ENCODE measurements around the gene KDELR1.

Gene KDELR1

DNA sequence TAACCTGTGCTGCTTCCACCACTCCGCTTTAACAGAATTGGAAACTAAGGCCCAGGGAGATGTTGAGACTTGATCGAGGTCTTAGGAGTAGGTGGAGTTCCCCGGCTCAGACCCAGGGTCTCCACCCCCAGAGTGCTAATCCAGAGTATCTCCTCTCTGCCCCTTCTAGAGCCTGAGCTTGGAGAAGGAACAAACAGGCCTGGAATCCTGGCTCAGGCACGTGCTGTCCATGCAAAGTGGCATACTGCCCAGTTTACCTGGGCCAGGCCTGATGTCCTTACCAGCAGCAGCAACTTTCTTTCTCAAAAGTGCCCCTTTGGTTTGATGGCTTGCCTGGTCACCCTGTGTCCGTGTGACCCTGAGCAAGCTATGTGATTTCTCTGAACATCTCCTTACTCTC is 23.5 kb downstream of the KDELR1 start:
- DNase-seq = no peak

- no peak for DNase-seq
These were observed 25.7 kb downstream of the KDELR1 start for GRCh38 chr19:48365602-48366001.

GRCh38 chr19:48364598-48365348 is 26.6 kb downstream of the KDELR1 start:
- DNase-seq = no peak

- peak; percentile 98 for DNase-seq
These were observed 27.3 kb downstream of the KDELR1 start, which contains the start of the genes SYNGR4 and TMEM143 for GRCh38 chr19:48363810-48364597. TSS of gene SYNGR4 (plus strand) at chr19:48364367. CDS start at chr19:48365843, 1,476 bp downstream. TSS of gene TMEM143 (minus strand) at chr19:48363940. CDS start at chr19:48363920, 20 bp downstream.

GRCh38 chr19:48363500-48363809 is 27.9 kb downstream of the KDELR1 start:
- DNase-seq = no peak

DNA sequence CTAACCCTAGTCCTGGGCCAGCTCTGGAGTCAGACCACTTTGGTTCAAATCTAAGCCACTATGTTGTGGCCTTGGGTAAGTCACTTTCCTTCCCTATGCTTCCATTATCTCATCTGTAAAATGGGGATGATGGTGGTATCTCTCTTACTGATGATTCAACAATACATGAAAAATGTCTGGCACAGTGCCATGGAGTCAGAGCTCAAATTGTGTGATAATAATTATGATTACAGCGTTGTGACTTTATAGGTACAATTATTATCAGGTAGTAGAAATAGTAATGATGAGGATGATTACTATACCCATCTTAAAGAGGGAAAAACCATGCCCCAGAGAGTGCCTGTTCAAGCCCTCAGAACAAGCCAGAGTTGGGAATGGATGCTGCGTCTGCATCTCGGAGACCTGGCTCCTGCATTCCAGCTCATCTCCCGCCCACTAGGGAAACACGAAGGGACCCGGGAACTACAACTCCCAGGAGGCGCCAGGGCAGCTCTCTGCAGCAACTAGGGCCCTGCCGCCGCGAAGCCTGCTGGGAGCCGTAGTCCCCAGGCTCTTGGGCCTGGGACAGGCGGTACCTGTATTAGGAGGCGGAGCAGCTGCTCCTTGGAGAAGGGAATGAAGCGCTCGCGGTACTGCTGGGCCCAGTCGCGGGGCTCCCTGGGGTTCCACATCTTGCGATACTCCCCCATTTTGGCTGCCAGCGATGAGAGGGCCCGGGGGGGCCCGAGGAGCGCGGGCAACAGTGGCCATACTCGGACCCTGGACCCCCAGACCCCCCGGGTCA is 28.4 kb downstream of the KDELR1 start:
- DNase-seq = peak; percentile 85

DNA sequence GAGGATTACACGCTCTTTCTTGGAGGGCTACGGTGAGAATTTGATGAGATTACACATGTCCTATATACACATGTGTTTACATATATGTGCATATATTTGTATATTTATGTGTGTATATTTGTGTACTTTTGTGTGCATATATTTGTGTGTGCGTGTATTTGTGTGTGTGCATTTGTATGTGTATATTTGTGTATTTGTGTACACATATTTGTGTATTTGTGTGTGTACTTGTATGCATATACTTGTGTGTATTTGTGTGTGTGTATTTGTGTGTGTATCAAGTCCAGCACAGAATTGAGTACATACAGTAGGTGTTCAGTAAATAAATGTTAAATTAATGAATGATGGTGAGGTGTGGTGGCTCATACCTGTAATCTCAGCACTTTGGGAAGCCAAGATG is 29.4 kb downstream of the KDELR1 start:
- no peak for DNase-seq

DNA sequence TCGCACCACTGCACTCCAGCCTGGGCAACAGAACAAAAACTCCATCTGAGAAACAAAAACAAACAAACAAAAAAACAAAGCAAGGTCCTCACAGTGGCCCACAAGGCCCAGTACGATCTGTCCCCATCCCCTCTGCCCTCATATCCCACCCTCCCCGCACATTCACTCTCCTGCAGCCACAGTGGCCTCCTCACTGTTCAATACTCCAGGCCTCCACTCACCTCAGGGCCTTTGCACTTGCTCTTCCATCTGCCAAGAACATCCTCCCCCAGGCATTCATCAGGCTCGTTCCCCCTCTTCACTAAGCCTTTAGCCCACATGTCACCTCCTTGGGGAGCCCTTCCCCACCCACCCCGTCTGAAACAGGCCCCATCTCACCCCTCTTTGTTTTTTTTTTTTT is 32.2 kb downstream of the KDELR1 start:
- no peak for DNase-seq

DNA sequence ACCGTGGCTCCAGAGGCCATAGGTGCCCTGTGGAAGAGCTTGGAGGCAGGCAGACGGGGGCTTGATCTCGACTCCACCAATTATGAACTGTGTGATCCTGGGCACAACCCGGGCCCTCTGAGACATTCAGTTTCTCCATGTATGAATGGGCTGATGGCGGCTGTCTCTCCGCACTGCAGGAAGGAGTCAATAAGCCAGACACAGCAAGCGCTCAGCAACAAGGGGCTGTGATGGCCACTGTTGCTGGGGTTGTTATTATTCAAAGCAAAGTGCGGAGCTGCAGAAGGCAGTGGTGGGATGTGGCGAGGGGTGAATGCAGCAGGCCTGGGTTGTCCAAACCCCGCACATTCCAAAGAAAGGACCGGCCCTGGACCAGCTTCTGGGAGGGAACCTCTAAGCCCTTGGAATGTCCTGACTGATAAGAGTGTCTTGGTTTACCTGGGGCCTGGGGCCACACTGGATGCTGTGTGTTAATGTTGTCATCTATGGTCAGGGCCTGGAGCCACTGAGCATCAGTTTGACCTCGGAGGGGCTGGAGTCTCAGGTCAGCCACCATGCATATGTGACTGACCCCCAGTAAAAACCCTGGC is 35.9 kb downstream of the KDELR1 start:
- DNase-seq = no peak

DNA sequence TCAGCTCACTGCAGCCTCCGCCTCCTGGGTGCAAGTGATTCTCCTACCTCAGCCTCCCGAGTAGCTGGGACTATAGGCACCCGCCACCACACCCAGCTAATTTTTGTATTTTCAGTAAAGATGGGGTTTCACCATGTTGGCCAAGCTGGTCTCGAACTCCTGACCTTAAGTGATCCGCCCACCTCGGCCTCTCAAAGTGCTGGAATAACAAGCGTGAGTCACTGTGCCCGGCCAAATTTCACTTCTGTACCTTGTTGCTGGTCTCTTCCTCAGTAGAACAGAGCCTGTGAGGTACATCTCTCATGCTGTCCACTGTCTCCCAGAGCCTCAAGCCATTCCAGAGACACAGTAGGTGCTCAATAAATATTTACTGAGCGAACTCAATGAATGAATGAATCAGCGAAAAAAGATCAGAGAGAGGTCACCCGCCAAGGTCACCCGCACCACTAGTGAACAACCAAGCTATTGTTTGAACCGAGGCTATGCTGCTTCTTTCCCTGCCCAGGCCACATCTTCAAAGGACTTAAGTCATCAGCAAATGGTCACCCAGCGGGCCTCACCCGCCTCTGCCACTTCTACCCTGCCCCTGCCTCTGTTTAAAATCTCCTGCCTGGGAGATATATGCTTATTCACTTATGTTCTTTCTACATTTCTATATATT is 36.9 kb downstream of the KDELR1 start:
- DNase-seq = no peak

- DNase-seq = no peak
These were observed 37.7 kb downstream of the KDELR1 start for GRCh38 chr19:48353677-48354076.

DNA sequence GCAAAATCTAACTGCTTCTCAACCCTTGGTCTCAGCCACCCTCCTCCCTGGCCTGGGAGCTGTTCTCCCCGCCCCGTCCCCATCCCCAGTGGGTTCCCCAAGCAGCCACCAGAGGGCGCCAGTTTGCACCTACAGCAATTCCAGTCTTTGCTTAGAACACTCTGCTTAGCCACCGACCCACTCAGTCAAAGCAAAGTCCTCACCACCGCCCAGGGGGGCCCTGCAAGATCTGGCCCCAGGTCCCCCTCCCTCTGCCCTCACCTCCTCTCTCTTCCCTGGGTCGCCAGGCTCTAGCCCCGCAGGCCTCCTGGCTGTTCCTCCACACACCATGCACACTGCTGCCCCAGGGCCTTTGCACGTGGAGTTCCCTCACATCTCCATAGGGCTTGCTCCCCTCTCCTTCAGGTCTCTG is 40.0 kb downstream of the KDELR1 start:
- peak; percentile 79 for DNase-seq

GRCh38 chr19:48350856-48351255 is 40.5 kb downstream of the KDELR1 start:
- no peak for DNase-seq

DNA sequence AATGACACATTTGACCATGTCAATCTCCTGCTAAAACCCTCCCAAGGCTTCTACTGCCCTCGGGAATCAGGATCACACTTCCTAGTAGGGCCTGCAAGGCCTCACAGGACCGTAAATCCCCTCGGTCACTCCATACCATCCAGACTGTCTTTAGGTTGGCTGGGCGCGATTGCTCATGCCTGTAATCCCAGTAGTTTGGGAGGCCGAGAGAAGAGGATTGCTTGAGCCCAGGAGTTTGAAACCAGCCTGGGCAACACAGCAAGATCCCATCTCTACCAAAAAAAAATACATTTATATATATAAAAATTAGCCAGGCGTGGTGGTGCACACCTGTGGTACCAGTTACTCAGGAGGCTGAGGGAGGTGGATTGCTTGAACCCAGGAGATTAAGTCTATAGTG is 42.6 kb downstream of the KDELR1 start:
- no peak for DNase-seq

DNA sequence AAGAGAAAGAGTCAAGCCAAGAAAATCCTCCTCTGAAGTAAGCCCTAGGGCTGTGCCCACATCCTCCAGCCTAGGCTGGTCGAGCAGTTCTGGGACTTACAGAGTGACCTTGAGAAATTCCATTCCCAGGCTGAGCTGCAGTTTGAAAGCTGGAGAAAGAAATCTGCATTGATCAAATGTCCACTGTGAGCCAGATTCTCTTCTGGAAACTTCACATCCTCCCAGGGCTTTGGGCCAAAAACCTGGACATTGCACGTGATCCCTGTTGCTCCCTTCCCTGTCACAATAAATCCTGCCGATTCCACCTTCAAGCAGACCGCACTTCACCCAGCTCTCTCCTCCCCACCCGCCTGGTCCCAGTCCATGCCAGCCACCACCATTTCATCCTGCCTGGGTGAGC is 43.3 kb downstream of the KDELR1 start:
- DNase-seq = no peak

- DNase-seq = no peak
These were observed 45.2 kb downstream of the KDELR1 start for GRCh38 chr19:48346191-48346590.

GRCh38 chr19:48344892-48345291 is 46.5 kb downstream of the KDELR1 start:
- DNase-seq = no peak

GRCh38 chr19:48342841-48343540 is 48.4 kb downstream of the KDELR1 start:
- DNase-seq = no peak

GRCh38 chr19:48342414-48342738 is 49.0 kb downstream of the KDELR1 start:
- no peak for DNase-seq

GRCh38 chr19:48341515-48342413 is 49.6 kb downstream of the KDELR1 start:
- no peak for DNase-seq

- DNase-seq = no peak
These were observed 50.4 kb downstream of the KDELR1 start for GRCh38 chr19:48340995-48341394.

All from activated gamma-delta T cell treated with Interleukin-2 at 50 U/mL for 16 hours (primary cell).